GM12878 (cell line): ENCODE data around the gene CNN1. TPM values are rescaled to one million over a fixed set of nuclear protein-coding genes. Genes with fewer than 3 reads are reported as not detected.

Experiments
- ATF2 ChIP-seq: IDR thresholded peaks from 2 replicates; pipeline ENCODE4 v1.6.1; 2012; ENCODE audit warnings: low read length, inconsistent platforms
- ATF7 ChIP-seq: fragments of 450-650 bp; IDR thresholded peaks from 2 replicates; pipeline ENCODE4 v1.6.1; 2016; ENCODE audit warnings: low read depth, mild to moderate bottlenecking
- BCL11A ChIP-seq: IDR thresholded peaks from 2 replicates; pipeline ENCODE4 v1.6.1; 2011; ENCODE audit warnings: low read depth, low read length
- EED ChIP-seq: sonication (generic); IDR thresholded peaks from 2 replicates; pipeline ENCODE4 v1.6.1; 2016; ENCODE audit warnings: antibody characterized with exemption, low read depth
- HCFC1 ChIP-seq: fragments of 150-350 bp; IDR thresholded peaks from 2 replicates; pipeline ENCODE4 v1.6.1; 2014; ENCODE audit warnings: low read length
- HDGF ChIP-seq: fragments of 450-650 bp; IDR thresholded peaks from 2 replicates; pipeline ENCODE4 v1.6.1; 2016; ENCODE audit warnings: antibody characterized with exemption
- IKZF1 ChIP-seq: fragments of 450-650 bp; conservative IDR thresholded peaks from 2 replicates; pipeline ENCODE4 v1.6.1; 2017; ENCODE audit warnings: antibody characterized with exemption, mild to moderate bottlenecking
- MAX ChIP-seq: IDR thresholded peaks from 2 replicates; pipeline ENCODE4 v1.6.1; 2012; ENCODE audit warnings: low read depth, low read length, improper control_type of control experiment
- MYB ChIP-seq: fragments of 150-350 bp; IDR thresholded peaks from 2 replicates; pipeline ENCODE4 v1.6.1; 2014; ENCODE audit warnings: mild to moderate bottlenecking, low read depth, low read length, borderline replicate concordance
- NFIC ChIP-seq: IDR thresholded peaks from 2 replicates; pipeline ENCODE4 v1.6.1; 2012; ENCODE audit warnings: low read depth, mild to moderate bottlenecking, inconsistent platforms, low read length, moderate library complexity
- POLR2A ChIP-seq: IDR thresholded peaks from 2 replicates; pipeline ENCODE4 v1.6.1; 2011; ENCODE audit warnings: low read depth, mild to moderate bottlenecking, low read length
- POLR2AphosphoS2 ChIP-seq: IDR thresholded peaks from 2 replicates; pipeline ENCODE4 v1.6.1; 2011; ENCODE audit warnings: low read depth, mild to moderate bottlenecking, low read length, improper control_type of control experiment, moderate library complexity
- POLR2AphosphoS5 ChIP-seq: IDR thresholded peaks from 2 replicates; pipeline ENCODE4 v1.6.1; 2011; ENCODE audit warnings: mild to moderate bottlenecking, low read length, inconsistent platforms
- SMAD1 ChIP-seq: fragments of 450-650 bp; IDR thresholded peaks from 2 replicates; pipeline ENCODE4 v1.6.1; 2018; ENCODE audit warnings: mild to moderate bottlenecking, low read depth; ENCODE audit not compliant: partially characterized antibody
- TCF12 ChIP-seq: IDR thresholded peaks from 2 replicates; pipeline ENCODE4 v1.6.1; 2011; ENCODE audit warnings: low read depth, mild to moderate bottlenecking, low read length
- TCF3 ChIP-seq: IDR thresholded peaks from 2 replicates; pipeline ENCODE4 v1.6.1; 2012; ENCODE audit warnings: low read depth, mild to moderate bottlenecking, low read length, borderline replicate concordance; ENCODE audit not compliant: insufficient read depth
- USF2 ChIP-seq: IDR thresholded peaks from 2 replicates; pipeline ENCODE4 v1.6.1; 2011; ENCODE audit warnings: low read depth, low read length, improper control_type of control experiment, borderline replicate concordance
- ZNF592 ChIP-seq: fragments of 450-650 bp; IDR thresholded peaks from 2 replicates; pipeline ENCODE4 v1.6.1; 2017; ENCODE audit warnings: mild to moderate bottlenecking, moderate library complexity
- ZNF687 ChIP-seq: fragments of 450-650 bp; IDR thresholded peaks from 2 replicates; pipeline ENCODE4 v1.6.1; 2017; ENCODE audit warnings: mild to moderate bottlenecking, moderate library complexity
- polyA plus RNA-seq, 11 experiments: library from polyadenylated mRNA; depleted of rRNA in 4 of 11; unstranded in 6 of 11; stranded (reverse) in 5 of 11; fragments of >200 nt; fragmentation: Nextera tagmentation in 4 of 11; fragmentation: Illumina TruSeq in 1 of 11; extraction: Ambion mirVana in 4 of 11; extraction: Trizol in 1 of 11; gene quantifications; 1 replicate in 1 of 11; 2 replicates in 10 of 11; pipeline versions ENCODE4 v1.2.1 to v1.2.3, GENCODE V29; 2011 to 2016; ENCODE audit warnings: inconsistent platforms in 2 of 11, missing spikeins in 2 of 11, low read depth in 1 of 11
- total RNA-seq, 4 experiments: library from RNA; depleted of rRNA in 3 of 4; stranded (reverse); fragments of >200 nt in 3 of 4; fragmentation: Illumina TruSeq in 1 of 4; extraction: Trizol in 1 of 4; gene quantifications; 2 replicates each; pipeline versions ENCODE4 v1.2.1 to v1.2.3, GENCODE V29; 2013 to 2021

The CNN1 gene
- total and polyA plus RNA-seq, 10 of the 15 experiments (the other 5 are each of a cell fraction or from before 2014, with no cell fraction given): 0.03 to 0.58 (median 0.22) TPM; not detected in 1

- peak; percentile 74 for TF ChIP-seq TCF12
- peak; percentile 89 for TF ChIP-seq POLR2A
- peak; percentile 58 for TF ChIP-seq HCFC1
- no peak for TF ChIP-seq ZNF592
- peak; percentile 91 for TF ChIP-seq POLR2AphosphoS2
- peak; percentile 52; the same call in 1 of the 2 replicates for TF ChIP-seq MAX
- TF ChIP-seq ZNF687: peak; percentile 11; the same call in 1 of the 2 replicates
- peak; percentile 92 for TF ChIP-seq HDGF
- peak; percentile 84 for TF ChIP-seq IKZF1
- 0 out of 2 replicates have a peak, but pooled peaks have one; percentile 28 for TF ChIP-seq EED
- TF ChIP-seq NFIC: no peak
- TF ChIP-seq SMAD1: peak; percentile 68
- TF ChIP-seq ATF7: no peak
- TF ChIP-seq POLR2AphosphoS5: peak; percentile 83
- no peak for TF ChIP-seq ATF2
- 0 out of 2 replicates have a peak, but pooled peaks have one; percentile 56 for TF ChIP-seq TCF3
- TF ChIP-seq BCL11A: no peak
- TF ChIP-seq MYB: no peak
- no peak for TF ChIP-seq USF2
Observed at GRCh38 chr19:11558881-11559828, 20.5 kb downstream of the CNN1 start, which contains the start of gene ELOF1 (continued).
